Mucosa of descending colon (tissue), 3 donors: ENCODE results near the gene CDK6. TPM values are rescaled to one million over a fixed set of nuclear protein-coding genes. Genes with fewer than 3 reads are reported as not detected.

Experiments
- ATAC-seq: fragments of 200-7000 bp; cut with Tn5 transposase; one replicate; pipeline ENCODE4 v1.9.1; 2020; ENCODE audit warnings: mild to moderate bottlenecking, moderate library complexity
- DNase-seq, 3 donors: peaks; one replicate each; pipeline ENCODE4 v3.0.0-alpha.2; 2020
- H3K36me3 ChIP-seq: fragments of 200-600 bp; one replicate; pipeline ENCODE4 v1.8.0; 2021; ENCODE audit warnings: low read depth, mild to moderate bottlenecking
- H3K4me1 ChIP-seq: fragments of 200-600 bp; one replicate; pipeline ENCODE4 v1.8.0; 2021; ENCODE audit warnings: low read depth, mild to moderate bottlenecking
- H3K4me3 ChIP-seq: fragments of 200-600 bp; one replicate; pipeline ENCODE4 v1.8.0; 2021; ENCODE audit warnings: mild to moderate bottlenecking
- H3K9me3 ChIP-seq: fragments of 200-600 bp; one replicate; pipeline ENCODE4 v1.8.0; 2021; ENCODE audit warnings: mild to moderate bottlenecking
- intact Hi-C, 2 donors: fragments of 100-400 bp; cut with DNase I in 1 of 2; cut with micrococcal nuclease in 1 of 2; formaldehyde crosslinking; loops; one replicate each; pipeline versions ENCODE4 v1.11.0 to v1.11.1; 2022; cut with DNase I, micrococcal nuclease
- total RNA-seq, 3 donors: library from RNA; stranded (reverse); fragmentation: NEBNext Ultra II Directional in 2 of 3; extraction: Animal tissue kit (Norgen Biotek cat#: 25700) in 2 of 3; gene quantifications; one replicate each; pipeline versions ENCODE4 v1.2.1 to v1.2.4, GENCODE V29; 2021 to 2023
- TF ChIP-seq, protein P1 (sequence below): fragments of 200-600 bp; IDR thresholded peaks from one replicate; pipeline ENCODE4 v1.8.0; 2022; ENCODE audit warnings: antibody characterized with exemption, mild to moderate bottlenecking
- donor health status: DM: no; HTN: no; CAD: no; lungs with moderate emphysema.
- donor health status: DM: no; HTN: no; CAD: no.
- donor health status: DM: no; HTN: yes; CAD: no.

CDK6 gene
- total RNA-seq, 3 donors from 2014 or later, result 23.4 to 52.4 (median 33.1) TPM

DNA sequence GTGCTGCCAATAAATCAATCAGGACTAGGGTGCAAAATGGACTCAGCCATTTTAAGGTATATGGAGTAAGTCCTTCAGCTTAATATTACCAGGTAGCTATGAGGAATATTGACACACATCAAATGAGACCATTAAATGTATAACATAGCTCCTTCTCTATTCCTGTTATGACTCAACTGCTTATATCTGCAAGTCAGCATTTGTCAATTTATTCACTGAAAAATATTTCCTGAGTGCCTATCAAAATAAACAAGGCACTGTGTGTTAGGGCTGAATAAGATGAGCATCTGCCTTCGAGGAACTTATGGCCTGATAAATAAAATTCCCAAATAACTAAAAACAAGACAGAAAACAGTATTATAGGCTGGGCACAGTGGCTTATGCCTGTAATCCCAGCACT, 113.8 kb downstream of the CDK6 start:
- intact Hi-C loops, result no loop called here
- Histone ChIP-seq H3K4me1 (no peaks in the 10 kb centered on the region), H3K9me3 (no peaks in the 10 kb centered on the region), H3K4me3 (no peak overlapping the region), H3K36me3 (no peaks in the 10 kb centered on the region)
- no peak for ATAC-seq
- TF ChIP-seq, protein P1, sequence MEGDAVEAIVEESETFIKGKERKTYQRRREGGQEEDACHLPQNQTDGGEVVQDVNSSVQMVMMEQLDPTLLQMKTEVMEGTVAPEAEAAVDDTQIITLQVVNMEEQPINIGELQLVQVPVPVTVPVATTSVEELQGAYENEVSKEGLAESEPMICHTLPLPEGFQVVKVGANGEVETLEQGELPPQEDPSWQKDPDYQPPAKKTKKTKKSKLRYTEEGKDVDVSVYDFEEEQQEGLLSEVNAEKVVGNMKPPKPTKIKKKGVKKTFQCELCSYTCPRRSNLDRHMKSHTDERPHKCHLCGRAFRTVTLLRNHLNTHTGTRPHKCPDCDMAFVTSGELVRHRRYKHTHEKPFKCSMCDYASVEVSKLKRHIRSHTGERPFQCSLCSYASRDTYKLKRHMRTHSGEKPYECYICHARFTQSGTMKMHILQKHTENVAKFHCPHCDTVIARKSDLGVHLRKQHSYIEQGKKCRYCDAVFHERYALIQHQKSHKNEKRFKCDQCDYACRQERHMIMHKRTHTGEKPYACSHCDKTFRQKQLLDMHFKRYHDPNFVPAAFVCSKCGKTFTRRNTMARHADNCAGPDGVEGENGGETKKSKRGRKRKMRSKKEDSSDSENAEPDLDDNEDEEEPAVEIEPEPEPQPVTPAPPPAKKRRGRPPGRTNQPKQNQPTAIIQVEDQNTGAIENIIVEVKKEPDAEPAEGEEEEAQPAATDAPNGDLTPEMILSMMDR, result no peak
- no peak for DNase-seq

DNA sequence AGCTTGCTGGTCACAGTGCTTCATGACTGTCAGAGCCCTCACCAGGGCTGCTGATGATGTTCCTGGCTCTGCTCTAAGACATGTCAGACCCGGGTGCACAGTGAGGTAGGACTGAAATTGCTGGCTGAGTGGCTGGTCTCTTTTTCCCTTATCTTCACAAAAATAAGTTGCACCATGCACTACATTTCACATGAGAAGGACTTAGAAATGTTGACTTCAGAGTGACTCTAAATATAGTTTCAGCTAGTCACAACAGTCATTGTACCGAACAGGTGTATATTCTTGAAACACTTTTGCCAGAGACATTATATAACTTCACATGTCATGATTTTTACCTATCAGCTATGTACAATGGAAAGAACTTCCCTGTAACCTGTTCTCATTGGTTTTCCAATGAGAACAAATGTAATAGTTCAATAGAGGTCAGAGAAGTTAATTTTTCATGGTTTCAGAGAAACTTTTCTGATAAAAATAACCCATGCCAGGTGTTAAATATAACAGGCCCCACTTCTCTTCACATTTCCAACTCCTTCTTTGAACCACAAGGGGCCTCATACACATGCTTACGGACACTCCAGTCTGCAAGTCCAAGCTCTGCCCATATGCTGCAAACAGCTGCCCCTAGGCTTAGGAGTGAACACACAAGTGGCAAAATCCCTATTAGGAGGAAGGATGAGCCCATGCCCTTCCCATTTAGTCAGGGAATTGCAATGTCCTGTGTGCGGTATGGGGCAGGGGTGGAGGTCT, 115.6 kb downstream of the CDK6 start:
- ATAC-seq, result no peak
- intact Hi-C loops, result no loop called here
- Histone ChIP-seq H3K9me3 (no peaks in the 10 kb centered on the region), H3K36me3 (no peaks in the 10 kb centered on the region), H3K4me3 (no peak overlapping the region), H3K4me1 (no peaks in the 10 kb centered on the region)
- DNase-seq, result no peak
- TF ChIP-seq, protein P1, result no peak

DNA sequence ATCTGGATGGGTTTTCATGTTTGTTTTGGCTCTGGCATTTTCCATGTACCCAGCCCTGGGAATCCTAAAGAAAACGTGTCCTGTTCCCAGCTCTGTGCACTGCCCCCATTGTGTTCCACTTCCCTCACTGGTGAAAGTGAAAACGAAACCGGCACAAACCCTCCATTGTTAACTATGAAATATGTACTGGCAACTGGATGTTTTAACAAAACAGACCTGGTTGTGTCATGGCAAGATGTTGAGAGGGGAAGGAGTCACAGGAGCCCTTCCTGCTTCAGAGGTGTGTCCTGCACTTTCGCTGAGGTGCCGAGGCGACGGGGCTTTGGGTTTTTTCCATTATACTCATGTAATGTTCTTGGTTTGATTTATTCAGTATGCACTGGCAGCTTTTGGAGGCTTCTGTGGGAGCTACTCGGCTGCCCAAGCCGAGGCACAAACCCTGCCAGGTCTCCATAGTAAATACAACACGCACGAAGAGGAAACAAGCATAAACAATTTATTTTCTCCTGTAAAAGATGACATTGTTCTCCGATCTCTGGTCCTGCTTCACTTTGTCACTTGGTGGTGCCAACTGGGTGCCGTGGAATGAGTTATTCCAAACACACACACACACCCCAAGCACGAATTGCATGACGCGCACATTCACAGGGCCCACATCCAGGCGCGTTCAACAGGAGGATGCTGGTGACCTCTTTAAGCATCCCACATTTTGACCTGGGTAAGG, 118.2 kb downstream of the CDK6 start:
- peak; percentile 55 to 78 (median 59) for DNase-seq
- H3K9me3 ChIP-seq, result no peaks in the 10 kb centered on the region
- intact Hi-C loops, result no loop called here
- TF ChIP-seq, protein P1, result no peak
- peak overlapping the region; percentile 4 for H3K4me3 ChIP-seq
- H3K36me3 ChIP-seq, result no peaks in the 10 kb centered on the region
- H3K4me1 ChIP-seq, result no peaks in the 10 kb centered on the region
- peak; percentile 92 for ATAC-seq

DNA sequence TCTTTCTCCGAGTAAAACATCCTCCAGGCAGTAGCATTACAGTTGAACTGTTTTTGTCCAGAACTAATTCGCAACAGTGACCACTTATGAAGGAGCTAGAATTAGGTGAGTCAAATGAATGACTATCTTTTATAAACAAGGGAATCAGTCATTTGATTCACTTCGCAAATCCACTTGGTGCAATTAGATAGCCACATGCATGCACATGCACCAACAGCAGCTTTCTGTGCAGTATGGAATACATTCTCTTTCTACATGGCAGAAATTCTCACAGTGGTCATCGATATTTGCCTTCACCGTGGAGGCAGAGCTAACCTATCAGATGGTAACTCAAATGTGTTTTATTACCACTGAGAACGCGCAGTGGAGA, 118.8 kb downstream of the CDK6 start:
- H3K9me3 ChIP-seq, result no peaks in the 10 kb centered on the region
- H3K4me3 ChIP-seq, result no peak overlapping the region
- no peak for DNase-seq
- ATAC-seq, result no peak
- TF ChIP-seq, protein P1, result no peak
- H3K36me3 ChIP-seq, result no peaks in the 10 kb centered on the region
- H3K4me1 ChIP-seq, result no peaks in the 10 kb centered on the region
- intact Hi-C loops, result no loop called here

DNA sequence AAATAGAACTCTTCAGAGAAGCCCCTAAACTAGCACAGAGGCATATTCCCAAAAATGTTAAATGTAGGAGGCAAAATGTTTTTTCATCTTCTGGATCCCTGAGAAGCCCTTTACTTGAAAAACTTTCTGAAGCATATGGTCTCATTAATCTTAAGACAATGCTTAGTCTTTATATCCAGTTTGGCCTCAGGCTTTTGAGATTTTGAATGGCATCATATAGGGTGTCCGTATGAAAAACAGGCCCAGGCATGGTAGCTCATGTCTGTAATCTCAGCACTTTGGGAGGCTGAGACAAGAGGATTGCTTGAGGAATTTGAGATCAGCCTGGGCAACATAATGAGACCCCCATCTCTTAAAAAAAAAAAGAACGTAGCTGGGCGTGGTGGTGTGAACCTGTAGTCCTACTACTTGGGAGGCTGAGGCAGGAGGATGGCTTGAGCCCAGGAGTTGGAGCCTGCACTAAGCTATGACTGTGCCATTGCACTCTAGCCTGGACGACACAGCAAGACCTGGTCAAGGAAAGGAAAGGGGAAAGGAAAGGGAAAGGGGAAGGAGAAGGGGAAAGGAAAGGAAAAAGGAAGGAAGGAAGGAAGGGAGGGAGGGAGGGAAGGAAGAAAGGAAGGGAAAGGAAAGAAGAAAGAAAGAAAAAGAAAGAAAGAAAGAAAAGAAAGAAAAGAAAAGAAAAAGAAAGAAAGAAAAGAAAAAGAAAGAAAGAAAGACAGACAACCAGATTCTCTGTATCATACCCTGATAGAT, 119.4 kb downstream of the CDK6 start:
- TF ChIP-seq, protein P1, result no peak
- ATAC-seq (no peak), DNase-seq (no peak)
- Histone ChIP-seq H3K4me1 (no peaks in the 10 kb centered on the region), H3K36me3 (no peaks in the 10 kb centered on the region), H3K4me3 (no peak overlapping the region), H3K9me3 (no peaks in the 10 kb centered on the region)
- intact Hi-C loops, result no loop called here
